GM19438 (cell line): ENCODE data around the gene STC2.
"Not testable (repeated sequence)": the region's sequence is repeated elsewhere in the genome, so short reads cannot be mapped to it uniquely, and the experiment has no call there.

Source experiments
- ATAC-seq: cut with Tn5 transposase; IDR thresholded peaks from one replicate; pipeline ENCODE4 v1.9.1; 2021; ENCODE audit warnings: low read depth; ENCODE audit not compliant: unreplicated experiment

STC2 gene

GRCh38 chr5:173297813-173298212 lies 30.4 kb downstream of the STC2 start:
- no peak for ATAC-seq

- no peak for ATAC-seq
These were observed 31.2 kb downstream of the STC2 start for GRCh38 chr5:173296737-173297676.

GRCh38 chr5:173295796-173296195 lies 32.4 kb downstream of the STC2 start:
- no peak for ATAC-seq

GRCh38 chr5:173294673-173295320 lies 33.4 kb downstream of the STC2 start:
- ATAC-seq: no peak

GRCh38 chr5:173293817-173294672 lies 34.2 kb downstream of the STC2 start:
- peak; percentile 68 for ATAC-seq

GRCh38 chr5:173291722-173292658 lies 36.2 kb downstream of the STC2 start:
- no peak for ATAC-seq

- no peak for ATAC-seq
These were observed 37.6 kb downstream of the STC2 start for GRCh38 chr5:173290477-173291131.

- no peak for ATAC-seq
These were observed 38.8 kb downstream of the STC2 start for GRCh38 chr5:173289372-173289771.

GRCh38 chr5:173288632-173289031 lies 39.6 kb downstream of the STC2 start:
- ATAC-seq: no peak

GRCh38 chr5:173287086-173287485 lies 41.1 kb downstream of the STC2 start:
- no peak for ATAC-seq

- ATAC-seq: not testable (repeated sequence)
These were observed 43.8 kb downstream of the STC2 start for GRCh38 chr5:173284343-173284958.

- ATAC-seq: peak; percentile 97
These were observed 44.6 kb downstream of the STC2 start for GRCh38 chr5:173283318-173284288.

GRCh38 chr5:173282916-173283315 lies 45.3 kb downstream of the STC2 start:
- no peak for ATAC-seq

GRCh38 chr5:173281910-173282309 lies 46.3 kb downstream of the STC2 start:
- no peak for ATAC-seq

GRCh38 chr5:173279166-173279565 lies 49.0 kb downstream of the STC2 start:
- no peak for ATAC-seq

GRCh38 chr5:173278641-173279040 lies 49.6 kb downstream of the STC2 start:
- ATAC-seq: no peak

GRCh38 chr5:173278172-173278571 lies 50.0 kb downstream of the STC2 start:
- ATAC-seq: no peak

- no peak for ATAC-seq
These were observed 53.4 kb downstream of the STC2 start for GRCh38 chr5:173274771-173275170.
